NCI-H510A (cell line): ENCODE results near the gene RASAL1.

ENCODE experiments used
- DNase-seq: peaks from one replicate; lab custom pipeline; 2025; lab: John Stamatoyannopoulos, UW

RASAL1 gene

GRCh38 chr12:113116875-113117274, 18.7 kb downstream of the RASAL1 start:
- DNase-seq: no peak

- DNase-seq: no peak
Observed at GRCh38 chr12:113115455-113116126, 20.0 kb downstream of the RASAL1 start.

GRCh38 chr12:113114447-113115178, 20.9 kb downstream of the RASAL1 start:
- no peak for DNase-seq

GRCh38 chr12:113113397-113113796, 22.2 kb downstream of the RASAL1 start:
- no peak for DNase-seq

GRCh38 chr12:113112043-113112899, 23.3 kb downstream of the RASAL1 start:
- DNase-seq: no peak

GRCh38 chr12:113111247-113111646, 24.3 kb downstream of the RASAL1 start:
- no peak for DNase-seq

GRCh38 chr12:113109872-113110599, 25.5 kb downstream of the RASAL1 start:
- no peak for DNase-seq

GRCh38 chr12:113109360-113109759, 26.2 kb downstream of the RASAL1 start:
- no peak for DNase-seq

GRCh38 chr12:113108308-113108707, 27.3 kb downstream of the RASAL1 start:
- DNase-seq: no peak

GRCh38 chr12:113106361-113106760, 29.2 kb downstream of the RASAL1 start:
- no peak for DNase-seq

- DNase-seq: no peak
Observed at GRCh38 chr12:113105606-113106271, 29.8 kb downstream of the RASAL1 start.

GRCh38 chr12:113104953-113105510, 30.5 kb downstream of the RASAL1 start:
- no peak for DNase-seq

GRCh38 chr12:113103756-113104450, 31.7 kb downstream of the RASAL1 start:
- DNase-seq: no peak

GRCh38 chr12:113102811-113103210, 32.8 kb downstream of the RASAL1 start:
- no peak for DNase-seq

- DNase-seq: no peak
Observed at GRCh38 chr12:113101751-113102150, 33.8 kb downstream of the RASAL1 start.

- DNase-seq: no peak
Observed at GRCh38 chr12:113099764-113100163, 35.8 kb downstream of the RASAL1 start.

GRCh38 chr12:113099364-113099763, 36.2 kb downstream of the RASAL1 start:
- no peak for DNase-seq

- DNase-seq: peak; percentile 93
Observed at GRCh38 chr12:113098441-113099028, 37.0 kb downstream of the RASAL1 start.

GRCh38 chr12:113097716-113098440, 37.7 kb downstream of the RASAL1 start:
- no peak for DNase-seq
